ENCODE measurements around the gene SAMM50.

DNA sequence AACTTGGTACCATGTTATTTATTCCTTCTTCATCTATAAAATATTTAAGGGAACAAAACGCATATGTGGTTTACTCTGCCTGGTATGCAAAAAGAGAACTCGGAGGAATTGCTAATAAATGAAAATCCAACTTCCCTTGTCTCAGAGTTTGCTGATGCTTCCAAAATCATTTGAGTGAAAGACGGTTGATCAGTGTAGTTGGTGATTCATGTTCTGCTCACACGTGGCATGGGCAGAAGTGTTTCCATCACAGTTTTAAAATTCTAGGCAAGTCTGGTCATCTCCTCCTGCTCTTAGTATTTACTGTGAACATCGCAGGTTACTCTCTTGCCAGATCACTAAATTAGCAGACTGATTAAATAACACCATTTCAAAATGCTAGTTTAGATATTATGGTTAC, 56.9 kb downstream of the SAMM50 start:
- TF ChIP-seq, protein P1, sequence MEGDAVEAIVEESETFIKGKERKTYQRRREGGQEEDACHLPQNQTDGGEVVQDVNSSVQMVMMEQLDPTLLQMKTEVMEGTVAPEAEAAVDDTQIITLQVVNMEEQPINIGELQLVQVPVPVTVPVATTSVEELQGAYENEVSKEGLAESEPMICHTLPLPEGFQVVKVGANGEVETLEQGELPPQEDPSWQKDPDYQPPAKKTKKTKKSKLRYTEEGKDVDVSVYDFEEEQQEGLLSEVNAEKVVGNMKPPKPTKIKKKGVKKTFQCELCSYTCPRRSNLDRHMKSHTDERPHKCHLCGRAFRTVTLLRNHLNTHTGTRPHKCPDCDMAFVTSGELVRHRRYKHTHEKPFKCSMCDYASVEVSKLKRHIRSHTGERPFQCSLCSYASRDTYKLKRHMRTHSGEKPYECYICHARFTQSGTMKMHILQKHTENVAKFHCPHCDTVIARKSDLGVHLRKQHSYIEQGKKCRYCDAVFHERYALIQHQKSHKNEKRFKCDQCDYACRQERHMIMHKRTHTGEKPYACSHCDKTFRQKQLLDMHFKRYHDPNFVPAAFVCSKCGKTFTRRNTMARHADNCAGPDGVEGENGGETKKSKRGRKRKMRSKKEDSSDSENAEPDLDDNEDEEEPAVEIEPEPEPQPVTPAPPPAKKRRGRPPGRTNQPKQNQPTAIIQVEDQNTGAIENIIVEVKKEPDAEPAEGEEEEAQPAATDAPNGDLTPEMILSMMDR (conservative IDR thresholded peaks at IDR 0.05; ENCODE audit: low read depth, low read length) = no peak
- TF ChIP-seq EZH2 (IDR thresholded peaks at IDR 0.05; ENCODE audit: borderline replicate concordance, low read depth, low read length, poor library complexity, severe bottlenecking) = no peak
